AG09319 (cell line): ENCODE data around the gene DHX40.
"Not testable (repeated sequence)": the region's sequence is repeated elsewhere in the genome, so short reads cannot be mapped to it uniquely, and the experiment has no call there.

Source experiments
- DNase-seq: peaks from one replicate; pipeline ENCODE4 v3.0.0-alpha.2; 2010; ENCODE audit warnings: low read depth; ENCODE audit errors: extremely low read depth
- CTCF ChIP-seq: IDR thresholded peaks from 2 replicates; pipeline ENCODE4 v1.5.1; 2011; ENCODE audit warnings: low read depth, mild to moderate bottlenecking, inconsistent platforms, low read length, moderate library complexity

The DHX40 gene

GRCh38 chr17:59545942-59546341 lies 19.5 kb upstream of the DHX40 start:
- no peak for TF ChIP-seq CTCF
- no peak for DNase-seq

- DNase-seq = no peak
- no peak for TF ChIP-seq CTCF
Observed at GRCh38 chr17:59547131-59547915, 18.1 kb upstream of the DHX40 start.

DNA sequence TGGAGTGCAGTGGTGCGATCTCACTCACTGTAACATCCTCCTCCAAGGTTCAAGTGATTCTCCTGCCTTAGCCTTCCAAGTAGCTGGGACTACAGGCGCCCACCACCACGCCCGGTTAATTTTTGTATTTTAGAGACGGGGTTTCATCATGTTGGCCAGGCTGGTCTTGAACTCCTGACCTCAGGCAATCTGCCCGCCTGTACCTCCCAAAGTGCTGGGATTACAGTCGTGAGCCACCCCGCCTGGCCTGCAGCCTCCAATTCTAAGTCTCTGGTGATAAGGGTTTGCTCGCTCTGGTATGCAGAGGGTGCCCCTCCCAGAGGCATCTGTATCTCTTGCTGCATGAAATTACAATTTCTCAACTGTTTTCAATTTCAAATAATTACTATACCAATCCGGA lies 16.4 kb upstream of the DHX40 start:
- not testable (repeated sequence) for DNase-seq

GRCh38 chr17:59550703-59551102 lies 14.7 kb upstream of the DHX40 start:
- TF ChIP-seq CTCF = no peak
- DNase-seq = no peak

DNA sequence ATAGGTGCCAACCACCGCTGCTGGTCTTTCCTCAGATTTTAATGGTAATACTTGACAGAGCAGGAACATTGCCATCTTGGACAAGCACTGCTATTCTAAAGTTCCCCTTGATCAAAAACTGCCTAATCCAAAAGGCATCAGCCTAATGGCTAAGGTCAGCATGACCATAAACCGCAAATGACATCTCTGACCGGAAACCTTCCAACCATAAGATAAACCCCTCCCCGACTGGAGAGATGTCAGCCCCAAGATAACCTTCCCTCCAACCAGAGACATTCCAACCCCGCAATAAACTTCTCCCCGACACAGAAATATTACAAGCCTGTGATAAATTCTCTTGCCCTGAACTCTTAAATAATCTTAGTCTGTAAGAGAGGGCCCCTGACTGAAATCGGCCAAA lies 7.4 kb upstream of the DHX40 start:
- DNase-seq = no peak
- no peak for TF ChIP-seq CTCF

DNA sequence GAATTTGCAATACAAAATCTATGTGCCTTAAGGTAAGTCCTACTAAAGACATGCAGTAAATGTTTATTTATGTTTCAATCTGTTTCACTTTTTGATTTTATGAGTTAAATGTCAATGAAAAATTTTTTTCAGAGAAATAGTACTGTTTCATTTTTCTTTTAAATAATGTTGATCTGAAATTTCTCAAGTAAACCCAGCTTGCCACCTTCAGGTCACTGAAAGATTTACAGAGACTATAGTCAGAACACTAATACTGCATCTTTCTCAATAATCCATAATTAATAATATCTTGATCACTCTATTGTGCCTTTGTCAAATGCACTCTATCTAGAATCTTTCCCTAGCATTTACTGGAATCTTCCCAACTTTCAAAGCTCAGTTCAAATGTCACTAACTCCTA lies 6.5 kb upstream of the DHX40 start:
- TF ChIP-seq CTCF = peak; percentile 27
- DNase-seq = no peak

- peak; percentile 19 for TF ChIP-seq CTCF
- DNase-seq = no peak
Observed at GRCh38 chr17:59561042-59561441, 4.4 kb upstream of the DHX40 start.

DNA sequence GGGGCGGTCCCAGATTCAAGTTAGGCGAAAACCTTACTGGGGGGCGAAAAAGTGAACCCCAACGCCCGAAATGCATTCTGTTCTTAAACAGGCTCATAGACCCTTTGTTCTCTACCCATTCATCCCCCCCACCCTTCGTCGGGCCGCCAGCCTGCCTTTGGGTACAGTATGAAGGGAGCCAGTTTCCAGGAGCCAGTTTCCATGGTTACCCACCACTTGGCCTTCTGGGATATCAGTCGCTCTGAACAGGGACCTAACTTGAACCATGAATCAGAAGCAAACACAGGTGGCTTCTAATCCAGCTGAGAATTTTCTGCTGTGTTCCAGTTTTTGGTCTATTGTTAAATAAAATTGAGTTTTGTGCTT lies 532 bp downstream of the DHX40 start:
- peak; percentile 41 for DNase-seq
- no peak for TF ChIP-seq CTCF

- DNase-seq = not testable (repeated sequence)
Observed at GRCh38 chr17:59569151-59569550, 3.7 kb downstream of the DHX40 start.
